ENCODE data around the gene NFE2.
"Not testable (repeated sequence)": the region's sequence is repeated elsewhere in the genome, so short reads cannot be mapped to it uniquely, and the experiment has no call there.

NFE2 gene

GRCh38 chr12:54321363-54321762 lies 20.5 kb upstream of the NFE2 start:
- TF ChIP-seq CSRNP3 (CRISPR knock-in tag; IDR thresholded peaks at IDR 0.05) (no peak), OSR1 (CRISPR knock-in tag; IDR thresholded peaks at IDR 0.05) (no peak), TCF4 (CRISPR knock-in tag; IDR thresholded peaks at IDR 0.05; ENCODE audit: borderline replicate concordance) (no peak), GLIS3 (CRISPR knock-in tag; IDR thresholded peaks at IDR 0.05) (no peak), ZNF8 (CRISPR knock-in tag; IDR thresholded peaks at IDR 0.05) (no peak), CREB5 (CRISPR knock-in tag; IDR thresholded peaks at IDR 0.05; ENCODE audit: low read depth) (no peak), ZNF565 (CRISPR knock-in tag; conservative IDR thresholded peaks at IDR 0.05; ENCODE audit: low read depth) (no peak), TSHZ2 (CRISPR knock-in tag; IDR thresholded peaks at IDR 0.05) (no peak), SNAI2 (CRISPR knock-in tag; IDR thresholded peaks at IDR 0.05) (no peak), CSDC2 (CRISPR knock-in tag; IDR thresholded peaks at IDR 0.05) (no peak), TOX (CRISPR knock-in tag; IDR thresholded peaks at IDR 0.05; ENCODE audit: borderline replicate concordance) (no peak), ZNF70 (CRISPR knock-in tag; IDR thresholded peaks at IDR 0.05) (no peak), ISL1 (CRISPR knock-in tag; IDR thresholded peaks at IDR 0.05) (no peak)
- no peak for ATAC-seq

- not testable (repeated sequence) for ATAC-seq
These were observed 11.5 kb upstream of the NFE2 start for GRCh38 chr12:54312309-54312708.

GRCh38 chr12:54311051-54311450 lies 10.2 kb upstream of the NFE2 start:
- no peak for ATAC-seq
- TF ChIP-seq ISL1 (CRISPR knock-in tag; IDR thresholded peaks at IDR 0.05): no peak
- no peak for TF ChIP-seq SNAI2 (CRISPR knock-in tag; IDR thresholded peaks at IDR 0.05)
- TF ChIP-seq POU6F1 (CRISPR knock-in tag; IDR thresholded peaks at IDR 0.05; ENCODE audit: borderline replicate concordance, low read depth): no peak
- no peak for TF ChIP-seq ESRRG (CRISPR knock-in tag; IDR thresholded peaks at IDR 0.05)
- no peak for TF ChIP-seq BACH2 (CRISPR knock-in tag; IDR thresholded peaks at IDR 0.05; ENCODE audit: borderline replicate concordance)
- no peak for TF ChIP-seq GLIS3 (CRISPR knock-in tag; IDR thresholded peaks at IDR 0.05)
- no peak for TF ChIP-seq TSHZ2 (CRISPR knock-in tag; IDR thresholded peaks at IDR 0.05)
- TF ChIP-seq ZFP30 (CRISPR knock-in tag; IDR thresholded peaks at IDR 0.05): no peak
- no peak for TF ChIP-seq ZNF70 (CRISPR knock-in tag; IDR thresholded peaks at IDR 0.05)
- no peak for TF ChIP-seq ZC3H10 (CRISPR knock-in tag; IDR thresholded peaks at IDR 0.05)
- TF ChIP-seq ZNF8 (CRISPR knock-in tag; IDR thresholded peaks at IDR 0.05): no peak
- no peak for TF ChIP-seq PPARA (CRISPR knock-in tag; IDR thresholded peaks at IDR 0.05; ENCODE audit: borderline replicate concordance)
- no peak for TF ChIP-seq OSR1 (CRISPR knock-in tag; IDR thresholded peaks at IDR 0.05)
- no peak for TF ChIP-seq ARNTL (CRISPR knock-in tag; IDR thresholded peaks at IDR 0.05; ENCODE audit: borderline replicate concordance, low read depth)
- TF ChIP-seq CREB5 (CRISPR knock-in tag; IDR thresholded peaks at IDR 0.05; ENCODE audit: low read depth): no peak
- TF ChIP-seq TCF4 (CRISPR knock-in tag; IDR thresholded peaks at IDR 0.05; ENCODE audit: borderline replicate concordance): no peak
- no peak for TF ChIP-seq RARB (CRISPR knock-in tag; IDR thresholded peaks at IDR 0.05)
